HG03095 (cell line): Measurements from ENCODE around the gene ZEB2.

Source experiments
- ATAC-seq: cut with Tn5 transposase; IDR thresholded peaks from one replicate; pipeline ENCODE4 v1.9.1; 2021; ENCODE audit warnings: moderate library complexity; ENCODE audit not compliant: unreplicated experiment

The ZEB2 gene

DNA sequence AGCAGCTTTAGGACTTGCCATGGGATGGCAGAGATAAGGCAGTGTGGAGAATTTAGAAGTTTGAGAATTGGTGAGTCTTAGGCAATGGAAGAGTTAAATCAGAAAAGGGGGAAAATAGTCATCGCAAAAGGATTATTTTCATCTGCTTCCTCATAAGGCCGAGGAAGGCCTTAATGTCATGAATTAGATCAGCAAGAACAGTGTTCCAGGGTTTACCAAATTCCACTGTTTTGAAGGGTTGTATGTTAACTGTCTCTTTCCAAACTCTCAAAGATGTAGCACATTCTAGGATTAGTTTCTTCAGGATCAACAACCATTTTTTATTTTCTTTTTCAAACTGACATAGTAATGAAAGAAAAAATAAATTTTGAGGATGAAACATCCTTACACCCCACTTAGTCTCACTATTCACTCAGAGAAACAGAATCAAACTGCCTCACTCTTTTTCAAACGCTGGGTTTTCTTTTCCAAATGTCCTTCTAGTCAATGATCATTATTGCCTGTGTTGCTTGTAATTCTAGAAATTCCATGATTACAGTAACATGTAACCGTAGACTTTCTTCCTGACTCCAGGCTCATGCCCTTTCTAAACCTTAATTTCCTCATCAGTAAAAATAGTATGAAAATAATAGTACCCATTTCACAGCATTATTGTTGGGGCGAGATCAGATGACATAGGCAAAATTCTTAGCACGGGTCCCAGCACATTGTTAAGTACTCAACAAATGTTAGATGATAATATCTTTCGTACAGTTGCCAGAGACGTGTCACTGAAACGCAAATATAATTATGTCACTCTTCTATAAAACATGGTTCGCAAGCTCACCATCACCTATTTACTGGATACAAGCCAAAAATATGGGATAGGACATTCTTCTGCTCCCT, 23.6 kb downstream of the ZEB2 start:
- ATAC-seq, result no peak

DNA sequence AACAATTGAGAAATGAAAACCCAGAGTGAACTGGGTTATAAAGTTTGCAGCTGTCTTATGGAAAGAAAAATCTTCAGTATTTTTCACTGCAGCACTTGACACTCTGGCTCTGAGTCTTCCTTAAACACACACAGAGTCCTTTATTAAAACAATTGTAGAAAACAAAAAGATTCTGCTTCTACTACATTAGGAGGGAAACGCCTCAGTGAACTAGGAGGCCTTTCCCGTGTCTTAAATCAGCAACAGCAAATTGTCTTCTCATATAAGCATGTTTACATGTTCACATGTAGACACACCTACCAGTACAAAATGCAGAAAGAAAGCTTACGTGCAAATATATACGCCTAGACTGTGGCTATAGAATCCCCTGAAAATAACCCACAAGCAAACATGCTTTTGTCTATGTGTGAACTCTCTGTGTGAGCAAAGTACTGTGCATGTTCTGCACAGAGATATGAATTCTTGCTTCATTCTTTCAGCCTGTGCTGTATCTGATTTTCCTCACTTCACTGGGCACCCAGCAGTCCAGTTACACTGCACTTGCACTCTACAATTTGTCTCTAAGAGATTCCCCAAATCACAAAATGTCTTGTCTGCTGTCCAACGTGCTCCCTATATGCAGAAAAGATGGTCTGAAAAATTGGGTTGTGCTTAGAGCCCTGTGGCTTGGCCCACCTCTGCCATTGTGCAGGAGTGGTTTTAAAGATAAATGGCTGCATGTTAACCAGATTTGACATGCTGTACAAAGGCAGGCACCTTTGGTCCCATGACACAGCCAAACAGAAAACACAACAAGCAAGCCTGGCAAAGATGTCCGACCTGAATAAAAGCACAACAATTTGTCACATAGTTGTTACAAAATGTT, 24.5 kb downstream of the ZEB2 start:
- ATAC-seq, result no peak

DNA sequence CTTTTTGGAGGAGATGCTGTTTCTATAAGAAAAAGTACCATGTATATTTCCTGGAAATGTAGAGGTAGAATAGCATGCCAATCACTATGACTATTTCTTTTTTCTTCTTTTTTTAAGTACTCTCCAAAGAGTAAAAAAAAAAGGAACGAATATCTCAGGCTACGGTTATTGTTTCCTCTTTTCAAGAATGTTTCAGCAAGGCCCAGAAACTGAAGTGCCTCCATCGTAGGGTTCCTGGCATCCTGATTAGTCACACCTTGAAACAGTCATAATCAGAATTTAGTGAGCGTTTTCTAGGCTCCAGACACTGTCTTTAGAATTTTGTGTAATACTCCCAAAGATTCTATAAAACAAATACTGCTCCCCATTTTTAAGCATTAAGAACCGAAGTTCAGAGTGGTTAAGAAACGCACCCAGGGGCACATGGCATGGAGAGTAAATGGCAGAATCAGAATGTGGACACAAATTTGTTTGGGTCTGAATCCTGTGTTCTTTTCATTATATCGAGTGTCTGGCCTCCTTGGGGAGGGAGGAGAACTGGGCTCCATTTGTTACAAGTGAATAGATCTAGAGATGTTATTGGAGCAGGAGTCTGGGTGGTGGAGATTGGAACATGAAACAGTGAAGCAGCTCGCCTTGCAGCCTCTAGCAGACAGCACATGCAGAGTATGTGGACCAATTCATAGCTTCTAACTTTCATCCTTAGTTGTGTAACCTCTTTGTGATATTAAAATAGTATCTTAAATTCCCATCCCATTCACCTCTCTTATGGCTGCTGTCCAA, 26.7 kb downstream of the ZEB2 start:
- no peak for ATAC-seq

DNA sequence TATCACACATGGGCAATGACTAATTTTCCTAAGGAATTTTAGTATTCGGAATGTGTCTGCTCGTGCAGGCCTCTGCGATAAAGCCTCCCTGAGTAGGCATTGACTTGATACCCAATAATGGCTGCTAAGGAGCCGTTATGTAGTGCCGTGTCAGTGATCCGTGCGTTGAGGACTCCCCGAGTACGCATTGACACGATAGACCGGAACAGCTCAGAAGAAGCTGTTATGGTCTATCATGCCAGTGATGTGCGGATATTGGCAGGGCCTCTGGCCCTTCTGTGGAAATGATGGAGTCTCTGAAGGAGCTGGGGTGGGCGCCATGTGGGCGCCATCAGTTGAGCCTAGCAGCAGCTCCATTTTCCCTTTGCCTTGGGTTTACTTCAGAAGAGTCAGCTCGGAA, 29.1 kb downstream of the ZEB2 start:
- ATAC-seq, result no peak

DNA sequence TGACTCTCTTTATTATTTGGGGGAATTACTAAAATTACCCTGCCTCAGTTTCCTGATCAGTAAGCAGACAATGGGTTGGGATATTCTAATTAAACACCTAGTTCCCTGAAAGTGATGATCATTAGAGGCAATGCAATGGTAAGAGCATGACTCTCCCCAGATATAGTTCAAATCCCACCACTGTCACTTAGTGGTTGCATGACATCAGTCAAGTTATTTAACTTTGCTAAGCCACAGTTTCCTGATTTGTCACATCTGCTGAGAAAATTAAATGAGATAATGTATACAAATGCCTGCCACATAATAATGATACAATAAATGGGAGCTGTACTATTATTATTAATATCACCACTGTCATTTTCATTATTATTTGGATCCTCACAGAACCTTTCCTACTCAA, 29.9 kb downstream of the ZEB2 start:
- ATAC-seq, result no peak

DNA sequence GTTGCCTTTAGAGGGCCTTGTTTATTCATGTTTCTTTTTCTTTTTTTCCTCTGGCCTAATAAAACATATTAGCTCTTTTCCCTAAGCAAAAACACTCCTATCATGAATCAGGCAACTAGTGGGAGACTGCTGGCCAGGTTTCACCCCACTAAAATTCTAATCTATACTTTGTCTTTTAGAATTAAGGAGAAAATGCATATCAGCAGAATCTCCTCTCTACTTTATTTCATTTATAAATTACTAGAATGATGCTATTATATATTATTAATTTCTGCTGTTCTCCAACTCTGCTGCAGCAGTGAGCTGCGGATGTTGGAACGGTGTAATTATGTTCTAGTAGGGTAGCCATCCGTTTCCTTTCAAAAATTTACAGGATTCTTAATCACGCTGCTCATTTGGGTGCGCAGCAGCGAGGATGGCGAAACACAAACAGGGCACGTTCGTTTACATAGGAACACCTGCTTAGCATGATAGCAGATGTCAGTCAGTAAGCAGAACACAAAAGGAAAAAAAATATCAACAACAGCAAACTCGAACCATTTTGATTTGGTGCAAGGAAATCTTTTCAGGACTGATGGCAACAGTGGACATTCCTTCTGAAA, 30.5 kb downstream of the ZEB2 start:
- no peak for ATAC-seq

DNA sequence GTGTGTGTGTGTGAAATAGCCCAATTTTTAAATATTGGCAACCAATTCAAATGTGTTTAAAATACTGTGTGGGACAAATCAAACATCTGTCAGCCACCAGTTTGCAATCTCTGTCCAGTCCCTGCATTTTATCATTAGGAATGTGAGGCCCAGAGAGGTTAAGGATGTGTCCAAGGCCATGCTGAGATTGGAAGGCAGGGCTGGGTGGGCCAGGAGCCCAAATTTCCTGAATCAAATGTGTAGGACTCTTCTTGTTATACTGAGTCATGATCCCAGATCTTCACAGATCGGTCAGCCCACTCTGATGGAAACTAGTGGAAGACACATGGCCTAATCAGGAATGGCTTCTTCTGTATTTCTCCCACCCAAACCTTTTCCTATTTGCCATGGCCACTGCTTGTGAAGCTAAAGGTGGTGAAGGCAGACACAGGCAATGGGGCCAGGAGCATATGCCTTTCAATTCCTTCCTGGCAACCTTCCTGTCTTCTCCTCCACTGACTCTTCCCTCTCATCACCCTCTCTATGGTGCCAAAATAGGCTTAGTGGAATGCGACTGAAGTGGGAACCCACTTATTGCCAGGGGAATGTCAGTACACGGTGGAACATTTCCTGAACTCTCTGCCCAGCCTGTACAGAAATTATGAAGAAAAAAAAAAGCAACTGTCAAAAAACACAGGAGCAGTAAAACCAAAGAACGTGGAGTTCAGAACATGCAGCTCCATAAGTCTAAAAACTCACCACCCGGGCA, 35.5 kb downstream of the ZEB2 start:
- no peak for ATAC-seq

DNA sequence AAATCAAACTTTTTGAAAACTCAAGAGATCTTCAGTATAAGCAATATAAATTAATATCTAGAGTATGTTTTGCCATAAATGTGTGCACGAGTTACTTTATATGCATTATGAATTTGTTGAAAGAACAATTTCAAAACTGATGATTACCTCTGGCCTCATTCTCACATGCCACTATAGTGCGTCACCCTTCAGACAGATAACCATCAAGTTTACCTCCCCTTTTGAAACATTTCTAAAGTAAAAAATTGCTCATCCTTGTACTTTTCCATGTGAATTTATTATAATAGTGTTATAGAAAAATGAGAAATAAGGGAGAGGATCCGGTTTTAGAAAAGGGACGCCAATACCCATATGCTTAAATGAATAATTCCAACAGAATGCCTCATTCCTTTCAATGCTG, 38.3 kb downstream of the ZEB2 start:
- no peak for ATAC-seq

DNA sequence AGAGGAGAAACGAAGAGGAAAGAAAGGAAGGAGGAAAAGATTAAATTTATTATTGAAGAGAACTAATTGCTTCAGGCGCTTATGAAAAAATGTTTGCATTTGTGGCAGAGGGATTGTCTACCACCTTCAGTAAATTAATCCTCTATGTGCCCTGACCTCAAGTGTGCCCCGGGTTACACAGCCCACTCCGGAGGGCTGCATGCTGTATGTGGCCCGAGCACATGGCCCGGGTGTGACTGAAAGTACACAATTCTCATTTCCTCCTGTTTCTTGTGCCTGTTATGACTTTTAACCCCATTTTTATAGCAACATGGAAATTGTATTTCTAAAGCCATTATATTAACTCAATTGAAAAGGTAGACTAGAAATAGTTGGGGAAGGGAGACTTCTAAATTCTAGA, 38.8 kb downstream of the ZEB2 start:
- no peak for ATAC-seq

DNA sequence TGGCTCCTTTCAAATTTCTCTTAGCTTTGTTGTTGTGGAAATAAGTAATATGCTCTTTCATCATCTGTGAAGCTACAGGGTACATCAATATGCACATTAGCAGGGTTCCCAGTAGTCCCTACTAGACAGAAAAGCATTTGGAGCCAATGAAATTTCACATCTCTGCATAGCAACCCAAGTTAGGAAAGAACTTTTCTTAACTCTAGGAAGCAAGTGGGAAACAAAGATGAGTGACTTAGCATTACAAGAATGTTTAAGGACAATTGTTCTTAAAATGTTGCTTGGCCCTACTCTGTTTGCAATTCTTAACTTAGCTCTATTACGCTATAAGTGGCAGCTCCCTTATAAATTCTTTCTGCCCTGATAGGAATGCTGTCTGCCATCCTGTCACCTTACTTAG, 39.6 kb downstream of the ZEB2 start:
- no peak for ATAC-seq

DNA sequence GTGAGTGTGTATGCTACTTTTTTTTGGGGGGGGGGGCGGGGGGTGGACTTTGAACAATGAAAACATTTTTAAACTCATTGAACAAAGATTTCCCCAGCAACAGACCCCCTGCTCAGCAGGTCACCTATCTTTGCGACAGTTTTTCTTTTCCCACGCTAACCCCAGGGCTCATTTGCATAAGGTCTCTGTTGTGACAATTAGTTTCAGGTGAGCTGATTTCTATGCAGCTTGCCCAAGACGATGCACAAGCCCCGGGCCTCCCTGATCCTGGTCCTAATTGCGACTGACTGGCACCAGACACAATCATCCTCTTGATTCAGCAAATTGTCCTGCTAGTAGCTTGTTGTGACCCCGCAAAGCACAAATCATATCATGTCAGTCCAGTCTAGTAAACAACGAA, 40.3 kb downstream of the ZEB2 start:
- no peak for ATAC-seq

DNA sequence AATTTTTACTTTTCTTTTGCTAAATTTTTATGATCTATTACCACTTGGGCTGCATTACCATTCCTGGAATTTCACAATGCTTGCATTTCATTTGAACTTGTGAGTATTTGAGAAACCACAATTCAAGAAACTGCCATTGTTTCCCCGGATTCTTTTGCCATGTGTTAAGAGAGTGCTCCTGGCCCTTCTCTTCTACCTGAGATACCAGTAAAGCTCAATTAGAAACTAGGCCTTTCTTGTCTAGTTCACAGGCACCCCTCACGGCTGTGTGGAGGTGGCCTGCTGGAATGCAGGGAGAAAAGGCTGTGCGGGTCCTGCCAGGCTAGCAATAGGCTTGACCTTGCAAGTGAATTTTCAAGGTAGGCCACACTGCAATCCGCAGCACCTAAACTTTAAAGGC, 40.8 kb downstream of the ZEB2 start:
- ATAC-seq, result no peak

DNA sequence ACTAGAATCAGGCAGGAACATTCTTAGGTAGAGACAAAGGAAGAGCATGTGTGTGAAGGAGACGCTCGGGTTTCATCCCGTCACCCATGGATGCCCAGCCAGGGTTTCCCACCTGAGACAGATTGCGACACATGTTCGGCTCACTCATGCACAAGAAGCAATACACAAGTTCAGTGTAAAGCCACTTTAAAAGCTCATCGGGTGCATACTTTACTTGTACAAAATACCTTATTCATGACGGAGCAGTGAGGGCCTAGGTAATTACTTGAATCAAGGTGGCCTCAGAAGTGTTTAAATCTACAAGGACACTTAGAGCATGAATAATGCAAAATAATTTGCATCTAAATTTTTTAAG, 42.0 kb downstream of the ZEB2 start:
- no peak for ATAC-seq

DNA sequence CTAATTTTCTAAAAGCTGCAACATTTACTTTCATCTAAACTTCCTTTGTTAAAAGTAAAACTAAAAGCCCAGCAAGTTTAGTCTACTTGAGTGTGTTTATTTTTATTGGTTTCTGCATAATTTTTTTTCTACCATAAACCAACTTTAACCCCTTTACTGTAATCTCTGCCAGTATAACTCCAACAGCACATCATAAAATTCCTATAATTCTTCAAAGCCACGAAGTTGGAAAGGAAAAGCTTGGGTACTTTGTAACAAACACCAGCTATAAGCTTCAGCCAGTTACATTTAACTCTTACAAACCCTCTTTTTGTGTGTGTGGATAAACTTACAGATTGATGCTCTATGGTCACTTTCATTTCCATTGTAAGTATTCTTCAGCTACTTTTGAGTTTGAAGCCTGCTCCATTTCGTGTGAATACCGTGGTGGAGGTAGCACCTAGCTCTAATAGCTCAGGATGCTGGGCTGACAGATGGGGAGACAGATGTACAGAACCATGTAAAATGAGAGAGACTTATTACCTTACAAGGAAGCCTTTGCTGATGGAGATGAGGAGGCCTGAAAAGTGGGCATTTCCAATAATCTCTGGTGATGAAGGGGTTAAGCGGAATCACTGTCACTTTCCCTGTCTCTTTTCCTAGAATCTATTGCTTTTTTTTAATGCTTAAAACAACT, 42.5 kb downstream of the ZEB2 start:
- ATAC-seq, result no peak

DNA sequence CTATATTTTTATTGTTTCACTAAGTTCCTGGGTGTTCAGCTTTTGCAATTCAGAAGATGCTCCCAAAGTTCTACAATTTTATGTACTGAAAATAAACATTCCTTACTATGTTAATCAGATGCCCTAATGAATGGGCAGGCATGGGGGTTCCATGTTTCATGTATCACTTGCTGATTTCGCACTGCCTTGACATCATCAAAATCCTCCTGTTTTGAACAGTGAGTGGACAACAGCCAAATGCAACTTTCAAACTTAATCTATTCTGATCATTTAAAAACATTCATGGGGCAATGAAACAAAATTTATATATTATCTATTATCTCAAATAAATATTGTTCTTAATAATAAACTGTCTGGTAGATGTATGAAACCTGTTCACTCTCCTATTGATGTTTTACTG, 43.2 kb downstream of the ZEB2 start:
- no peak for ATAC-seq

DNA sequence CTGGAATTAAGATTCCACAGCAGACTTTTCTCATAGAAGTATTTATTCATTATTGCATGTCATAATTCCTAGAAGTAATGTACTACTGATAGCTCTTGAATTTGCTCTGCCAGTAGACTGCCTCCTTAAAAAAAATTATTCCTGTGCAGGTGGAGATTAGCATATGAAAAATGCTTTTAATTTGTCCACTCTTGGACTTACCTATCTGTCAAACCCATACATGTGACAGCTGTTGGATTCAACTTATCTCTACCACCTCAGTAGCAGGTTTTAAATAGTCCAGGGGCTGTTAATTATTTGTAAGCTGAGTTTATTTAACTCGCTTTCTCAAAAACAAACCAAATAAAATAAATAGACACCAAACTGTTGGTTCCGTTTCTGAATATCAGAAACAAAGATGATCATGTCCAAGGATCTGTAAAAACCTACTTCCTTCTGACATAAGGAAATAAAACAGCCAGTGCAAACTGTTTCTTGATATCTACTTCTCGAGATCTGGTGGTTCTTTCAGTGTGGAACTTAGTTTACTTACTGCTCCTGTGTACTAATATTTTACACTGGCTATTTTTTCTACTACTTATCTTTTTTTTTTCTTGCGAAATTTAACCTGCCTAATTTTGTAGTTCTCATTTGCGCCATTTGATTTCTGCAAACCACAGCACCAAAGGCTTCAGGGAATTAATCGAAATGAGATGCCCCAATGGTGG, 44.2 kb downstream of the ZEB2 start:
- no peak for ATAC-seq

DNA sequence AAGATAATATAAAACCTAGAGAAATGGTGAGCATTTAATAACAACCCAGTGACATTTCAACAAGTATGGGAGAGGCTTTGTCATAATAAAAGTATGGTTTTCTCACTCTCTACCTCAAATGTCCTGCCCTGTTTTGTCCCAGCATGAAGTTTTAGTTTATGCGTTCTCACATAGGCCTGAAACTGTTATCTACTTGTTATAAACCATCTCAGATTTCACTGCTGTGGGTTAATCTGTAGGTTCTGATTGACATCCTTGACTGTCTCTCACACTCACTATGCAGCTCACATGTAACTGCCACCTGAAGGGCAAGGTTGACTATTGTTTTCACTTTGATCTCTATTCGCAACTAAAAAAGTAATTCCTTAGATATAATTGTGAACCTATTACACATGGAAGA, 44.9 kb downstream of the ZEB2 start:
- ATAC-seq, result no peak

DNA sequence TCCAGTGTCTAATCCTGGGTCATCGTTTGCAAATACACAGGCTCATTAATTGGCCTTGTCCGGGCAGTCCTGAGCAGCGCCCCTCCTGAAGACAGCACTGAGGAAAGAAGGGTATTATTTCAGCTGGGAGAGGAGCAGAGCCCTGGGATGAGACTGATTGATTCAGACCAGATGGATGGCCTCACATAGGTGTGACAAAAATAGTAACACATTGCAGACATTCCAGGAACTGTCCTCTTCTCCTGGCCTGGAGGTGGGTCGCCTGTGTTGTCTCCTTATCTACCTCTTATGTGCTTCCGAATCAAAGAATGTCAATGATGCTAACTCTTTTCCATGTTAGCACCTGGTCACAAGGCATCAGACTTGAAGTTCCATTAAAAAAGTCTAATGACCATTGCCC, 45.9 kb downstream of the ZEB2 start:
- no peak for ATAC-seq

DNA sequence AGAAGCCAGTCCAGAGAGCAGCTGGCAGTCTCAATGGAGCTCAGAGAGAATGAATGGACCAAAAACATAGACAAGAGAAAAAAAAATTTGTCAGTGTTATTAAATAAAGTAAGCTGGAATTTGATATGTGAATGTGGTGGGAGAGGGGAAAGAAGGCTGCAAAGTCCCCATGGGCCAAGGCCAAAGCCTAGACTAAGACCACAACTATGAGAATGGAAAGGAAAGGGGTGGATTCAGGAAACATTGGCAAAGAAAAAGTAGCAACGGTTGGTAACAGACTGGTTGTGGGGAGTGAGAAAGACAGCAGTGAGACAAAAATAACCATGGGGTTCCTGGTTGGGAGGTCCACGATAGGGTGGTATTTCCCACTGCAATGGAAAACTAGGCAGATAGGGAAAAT, 47.0 kb downstream of the ZEB2 start:
- no peak for ATAC-seq
